Neural progenitor cell (in vitro differentiated cells): ENCODE measurements around the gene ZDBF2. TPM values are rescaled to one million over a fixed set of nuclear protein-coding genes. Genes with fewer than 3 reads are reported as not detected.

ENCODE experiments used
- DNase-seq: peaks from one replicate; pipeline ENCODE4 v3.0.0-alpha.2; 2016; ENCODE audit warnings: low spot score
- H2AFZ ChIP-seq: fragments of 200-600 bp; sonication (generic); replicated peaks from 2 replicates; pipeline ENCODE4 v1.6.1; 2016; ENCODE audit warnings: antibody characterized with exemption
- H3F3A ChIP-seq: fragments of 200-600 bp; sonication (generic); 2 replicates; pipeline ENCODE4 v1.6.1; 2016; ENCODE audit warnings: antibody characterized with exemption, low read depth
- H3K27ac ChIP-seq: fragments of 200-600 bp; sonication (generic); 2 replicates; pipeline ENCODE4 v1.5.1; 2016; ENCODE audit warnings: mild to moderate bottlenecking
- H3K27me3 ChIP-seq: fragments of 200-600 bp; sonication (generic); 2 replicates; pipeline ENCODE4 v1.6.1; 2016; ENCODE audit warnings: mild to moderate bottlenecking, moderate library complexity
- H3K36me3 ChIP-seq: fragments of 200-600 bp; sonication (generic); 2 replicates; pipeline ENCODE4 v1.5.1; 2016
- H3K4me1 ChIP-seq: fragments of 200-600 bp; sonication (generic); 2 replicates; pipeline ENCODE4 v1.6.1; 2016; ENCODE audit warnings: mixed run types
- H3K4me2 ChIP-seq: fragments of 200-600 bp; sonication (generic); 2 replicates; pipeline ENCODE4 v1.6.1; 2016
- H3K4me3 ChIP-seq: fragments of 200-600 bp; sonication (generic); 2 replicates; pipeline ENCODE4 v1.5.1; 2016
- H3K79me2 ChIP-seq: fragments of 200-600 bp; sonication (generic); 2 replicates; pipeline ENCODE4 v1.6.1; 2016; ENCODE audit warnings: low read depth
- H3K9ac ChIP-seq: fragments of 200-600 bp; sonication (generic); 2 replicates; pipeline ENCODE4 v1.6.1; 2016
- H3K9me3 ChIP-seq: fragments of 200-600 bp; sonication (generic); 2 replicates; pipeline ENCODE4 v1.5.1; 2016; ENCODE audit warnings: low read depth
- H4K20me1 ChIP-seq: fragments of 200-600 bp; sonication (generic); 2 replicates; pipeline ENCODE4 v1.6.1; 2016; ENCODE audit warnings: low read depth
- H3K27ac Mint-ChIP-seq: 3 replicates; pipeline ENCODE4 v1.8.0; 2021; ENCODE audit warnings: mixed read lengths
- H3K27me3 Mint-ChIP-seq: 2 replicates; pipeline ENCODE4 v1.8.0; 2022; ENCODE audit warnings: low read depth, mild to moderate bottlenecking, inconsistent platforms, moderate library complexity, mixed read lengths; ENCODE audit not compliant: insufficient read depth
- H3K36me3 Mint-ChIP-seq: 3 replicates; pipeline ENCODE4 v1.8.0; 2021; ENCODE audit warnings: mixed read lengths
- H3K4me1 Mint-ChIP-seq: 3 replicates; pipeline ENCODE4 v1.8.0; 2021; ENCODE audit warnings: mixed read lengths
- H3K4me3 Mint-ChIP-seq: 3 replicates; pipeline ENCODE4 v1.8.0; 2021; ENCODE audit warnings: mild to moderate bottlenecking, moderate library complexity, mixed read lengths
- H3K9me3 Mint-ChIP-seq: 3 replicates; pipeline ENCODE4 v1.8.0; 2020; ENCODE audit warnings: mixed read lengths
- EZH2 ChIP-seq: fragments of 200-600 bp; sonication (generic); IDR thresholded peaks from 2 replicates; pipeline ENCODE4 v1.6.1; 2017; ENCODE audit warnings: antibody characterized with exemption, mild to moderate bottlenecking, moderate library complexity
- EZH2phosphoT487 ChIP-seq: fragments of 200-600 bp; sonication (generic); IDR thresholded peaks from 2 replicates; pipeline ENCODE4 v1.6.1; 2017; ENCODE audit warnings: antibody characterized with exemption
- total RNA-seq: library from RNA; depleted of rRNA; stranded (reverse); fragments of >200 nt; gene quantifications from 2 replicates; pipeline ENCODE4 v1.2.3, GENCODE V29; 2015; ENCODE audit warnings: low replicate concordance
- TF ChIP-seq, protein P1 (sequence below): fragments of 200-600 bp; sonication (generic); IDR thresholded peaks from 2 replicates; pipeline ENCODE4 v1.5.1; 2017; ENCODE audit warnings: antibody characterized with exemption, mild to moderate bottlenecking

The ZDBF2 gene
- total RNA-seq, 1 donor from 2014 or later, result 83.6 TPM

DNA sequence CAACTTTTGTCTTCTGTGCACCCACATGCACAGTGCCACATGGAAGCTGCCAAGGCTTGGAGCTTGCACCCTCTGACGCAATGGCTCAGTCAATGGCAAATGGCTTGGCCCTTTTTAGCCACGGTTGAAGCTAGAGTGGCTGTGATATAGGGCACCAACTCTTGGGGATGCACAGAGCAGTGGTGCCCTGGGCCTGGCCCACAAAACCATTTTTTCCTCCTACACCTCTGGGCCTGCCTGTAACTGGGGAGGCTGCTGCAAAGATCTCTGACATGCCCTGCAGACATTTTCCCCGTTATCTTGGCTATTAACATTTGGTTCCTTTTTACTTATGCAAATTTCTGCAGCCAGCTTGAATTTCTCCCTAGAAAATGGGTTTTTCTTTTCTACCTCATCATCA is 74.9 kb downstream of the ZDBF2 start:
- Mint-ChIP-seq H3K4me1 (no peaks in the 10 kb centered on the region), H3K27me3 (no peaks in the 10 kb centered on the region), H3K9me3 (peaks cover 19% of the 10 kb centered on the region), H3K4me3 (no peak overlapping the region), H3K36me3 (peaks cover 8% of the 10 kb centered on the region), H3K27ac (no peak overlapping the region)
- no peak for DNase-seq
- TF ChIP-seq EZH2 (no peak), EZH2phosphoT487 (no peak)
- TF ChIP-seq, protein P1, sequence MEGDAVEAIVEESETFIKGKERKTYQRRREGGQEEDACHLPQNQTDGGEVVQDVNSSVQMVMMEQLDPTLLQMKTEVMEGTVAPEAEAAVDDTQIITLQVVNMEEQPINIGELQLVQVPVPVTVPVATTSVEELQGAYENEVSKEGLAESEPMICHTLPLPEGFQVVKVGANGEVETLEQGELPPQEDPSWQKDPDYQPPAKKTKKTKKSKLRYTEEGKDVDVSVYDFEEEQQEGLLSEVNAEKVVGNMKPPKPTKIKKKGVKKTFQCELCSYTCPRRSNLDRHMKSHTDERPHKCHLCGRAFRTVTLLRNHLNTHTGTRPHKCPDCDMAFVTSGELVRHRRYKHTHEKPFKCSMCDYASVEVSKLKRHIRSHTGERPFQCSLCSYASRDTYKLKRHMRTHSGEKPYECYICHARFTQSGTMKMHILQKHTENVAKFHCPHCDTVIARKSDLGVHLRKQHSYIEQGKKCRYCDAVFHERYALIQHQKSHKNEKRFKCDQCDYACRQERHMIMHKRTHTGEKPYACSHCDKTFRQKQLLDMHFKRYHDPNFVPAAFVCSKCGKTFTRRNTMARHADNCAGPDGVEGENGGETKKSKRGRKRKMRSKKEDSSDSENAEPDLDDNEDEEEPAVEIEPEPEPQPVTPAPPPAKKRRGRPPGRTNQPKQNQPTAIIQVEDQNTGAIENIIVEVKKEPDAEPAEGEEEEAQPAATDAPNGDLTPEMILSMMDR, result no peak
- Histone ChIP-seq H3K27ac (no peak overlapping the region), H4K20me1 (no peaks in the 10 kb centered on the region), H2AFZ (no peak overlapping the region), H3K36me3 (no peaks in the 10 kb centered on the region), H3K4me3 (no peak overlapping the region), H3K9me3 (peaks cover 2% of the 10 kb centered on the region), H3K4me1 (no peaks in the 10 kb centered on the region), H3K4me2 (no peak overlapping the region), H3F3A (no peaks in the 10 kb centered on the region), H3K79me2 (no peaks in the 10 kb centered on the region), H3K9ac (no peak overlapping the region), H3K27me3 (no peaks in the 10 kb centered on the region)

DNA sequence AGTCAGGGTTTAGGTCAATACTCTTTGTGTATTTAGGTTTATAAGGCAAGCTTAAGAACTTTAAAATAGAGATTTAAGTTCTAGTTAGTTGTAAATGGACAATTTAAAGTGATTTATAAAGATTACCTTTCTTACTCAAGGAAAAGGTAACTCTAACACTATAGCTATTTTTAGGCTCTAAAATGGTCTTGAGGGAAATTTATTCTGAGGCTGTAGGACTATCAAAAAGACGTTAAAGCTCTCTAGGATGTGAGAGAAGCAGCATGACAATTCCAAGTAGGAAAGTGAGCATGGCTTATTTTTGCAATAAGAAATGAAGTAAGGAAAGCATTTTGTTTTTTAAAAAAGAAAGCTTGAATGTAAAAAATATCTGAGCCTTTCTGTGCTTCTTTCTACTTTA is 78.1 kb downstream of the ZDBF2 start:
- peaks cover 8% of the 10 kb centered on the region for H3K36me3 Mint-ChIP-seq
- H3K4me3 Mint-ChIP-seq, result no peak overlapping the region
- Histone ChIP-seq H3F3A (no peaks in the 10 kb centered on the region), H3K9ac (no peak overlapping the region), H3K27ac (no peak overlapping the region), H3K9me3 (peaks cover 2% of the 10 kb centered on the region), H4K20me1 (no peaks in the 10 kb centered on the region), H3K4me1 (no peaks in the 10 kb centered on the region), H3K79me2 (no peaks in the 10 kb centered on the region), H3K27me3 (no peaks in the 10 kb centered on the region), H3K4me2 (no peak overlapping the region), H3K36me3 (no peaks in the 10 kb centered on the region), H2AFZ (no peak overlapping the region), H3K4me3 (no peak overlapping the region)
- peaks cover 2% of the 10 kb centered on the region for H3K4me1 Mint-ChIP-seq
- peaks cover 20% of the 10 kb centered on the region for H3K9me3 Mint-ChIP-seq
- no peak for TF ChIP-seq EZH2phosphoT487
- TF ChIP-seq, protein P1, result no peak
- TF ChIP-seq EZH2, result no peak
- no peaks in the 10 kb centered on the region for H3K27me3 Mint-ChIP-seq
- no peak for DNase-seq
- H3K27ac Mint-ChIP-seq, result no peak overlapping the region

DNA sequence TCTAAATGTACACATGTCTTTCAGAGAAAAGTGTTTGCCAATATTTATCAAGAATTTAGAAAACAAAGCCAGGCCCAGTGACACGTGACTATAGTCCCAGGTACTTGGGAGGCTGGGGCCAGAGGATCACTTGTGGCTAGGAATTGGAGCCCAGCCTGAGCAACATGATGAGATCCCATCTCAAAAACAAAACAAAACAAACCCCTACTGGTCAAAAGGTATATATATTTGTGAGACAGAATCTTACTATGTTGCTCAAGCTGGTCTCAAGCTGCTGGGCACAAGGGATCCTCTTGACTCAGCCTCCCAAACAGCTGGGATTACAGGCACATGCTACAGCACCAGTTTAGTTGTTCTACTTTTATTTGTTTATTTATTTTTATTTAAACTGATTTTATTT is 79.2 kb downstream of the ZDBF2 start:
- peaks cover 2% of the 10 kb centered on the region for H3K4me1 Mint-ChIP-seq
- H3K9me3 Mint-ChIP-seq, result peaks cover 25% of the 10 kb centered on the region
- peaks cover 6% of the 10 kb centered on the region for H3K27me3 Mint-ChIP-seq
- Histone ChIP-seq H3K4me3 (no peak overlapping the region), H3K9me3 (peaks cover 9% of the 10 kb centered on the region), H4K20me1 (no peaks in the 10 kb centered on the region), H3K4me1 (no peaks in the 10 kb centered on the region), H3K9ac (no peak overlapping the region), H3F3A (no peaks in the 10 kb centered on the region), H3K27ac (no peak overlapping the region), H3K4me2 (no peak overlapping the region), H3K27me3 (no peaks in the 10 kb centered on the region), H2AFZ (no peak overlapping the region), H3K36me3 (no peaks in the 10 kb centered on the region), H3K79me2 (no peaks in the 10 kb centered on the region)
- TF ChIP-seq, protein P1, result no peak
- TF ChIP-seq EZH2phosphoT487 (no peak), EZH2 (no peak)
- H3K27ac Mint-ChIP-seq, result no peak overlapping the region
- no peak for DNase-seq
- H3K4me3 Mint-ChIP-seq, result no peak overlapping the region
- H3K36me3 Mint-ChIP-seq, result peaks cover 7% of the 10 kb centered on the region
